SK-N-MC (cell line): ENCODE data around the gene GFRA1.

Experiments used
- EZH2 ChIP-seq: fragments of 200-600 bp; sonication (generic); IDR thresholded peaks from one replicate; pipeline ENCODE4 v1.6.1; 2017; ENCODE audit warnings: antibody characterized with exemption
- FOXP2 ChIP-seq: optimal IDR thresholded peaks from 2 replicates; pipeline ENCODE3; 2011; ENCODE audit warnings: mild to moderate bottlenecking, moderate library complexity; ENCODE audit not compliant: insufficient read depth; ENCODE audit errors: extremely low read length, control extremely low read depth
- POLR2AphosphoS5 ChIP-seq: IDR thresholded peaks from 2 replicates; pipeline ENCODE4 v1.6.1; 2012; ENCODE audit warnings: mild to moderate bottlenecking, low read depth, low read length, borderline replicate concordance

GRCh38 chr10:116136261-116136660, 136.7 kb downstream of the GFRA1 start:
- TF ChIP-seq EZH2 (no peak), POLR2AphosphoS5 (no peak), FOXP2 (no peak)
